Neural cell (in vitro differentiated cells): ENCODE results near the gene ATXN7L1. TPM values are rescaled to one million over a fixed set of nuclear protein-coding genes. Genes with fewer than 3 reads are reported as not detected.

Experiments
- H2AFZ ChIP-seq: fragments of 200-600, 300-800 bp; sonication (generic), shearing (Covaris generic); 2 replicates; pipeline ENCODE4 v1.6.0; 2014; ENCODE audit warnings: low read depth, mild to moderate bottlenecking, antibody characterized with exemption, low read length, moderate library complexity
- H3F3A ChIP-seq: fragments of 200-600 bp; shearing (Covaris generic); 2 replicates; pipeline ENCODE4 v1.6.1; 2016; ENCODE audit warnings: mild to moderate bottlenecking, moderate library complexity, mixed read lengths, antibody characterized with exemption, low read length; ENCODE audit not compliant: insufficient read depth, poor library complexity, severe bottlenecking
- H3K27ac ChIP-seq: fragments of 200-600, 300-800 bp; sonication (generic), shearing (Covaris generic); 2 replicates; pipeline ENCODE4 v1.5.1; 2014; ENCODE audit warnings: mild to moderate bottlenecking, low read length, moderate library complexity
- H3K27me3 ChIP-seq: fragments of 300-800, 200-600 bp; sonication (generic), shearing (Covaris generic); 2 replicates; pipeline ENCODE4 v1.6.0; 2014; ENCODE audit warnings: mild to moderate bottlenecking, low read depth, low read length, moderate library complexity; ENCODE audit not compliant: insufficient read depth
- H3K36me3 ChIP-seq: fragments of 300-800, 200-600 bp; sonication (generic), shearing (Covaris generic); 2 replicates; pipeline ENCODE4 v1.5.1; 2014; ENCODE audit warnings: mild to moderate bottlenecking, antibody characterized with exemption, low read length, moderate library complexity; ENCODE audit not compliant: insufficient read depth
- H3K4me2 ChIP-seq: fragments of 300-800, 200-600 bp; sonication (generic), shearing (Covaris generic); 2 replicates; pipeline ENCODE4 v1.6.0; 2014; ENCODE audit warnings: mild to moderate bottlenecking, low read length
- H3K4me3 ChIP-seq: fragments of 300-800, 200-600 bp; sonication (generic), shearing (Covaris generic); 2 replicates; pipeline ENCODE4 v1.5.1; 2014; ENCODE audit warnings: mild to moderate bottlenecking, low read length, moderate library complexity
- H3K79me2 ChIP-seq: fragments of 200-600 bp; shearing (Covaris generic); replicated peaks from 2 replicates; pipeline ENCODE4 v1.6.0; 2014; ENCODE audit warnings: mild to moderate bottlenecking, low read length, moderate library complexity; ENCODE audit not compliant: insufficient read depth
- H3K9ac ChIP-seq: fragments of 300-800, 200-600 bp; sonication (generic), shearing (Covaris generic); 2 replicates; pipeline ENCODE4 v1.6.1; 2016; ENCODE audit warnings: mild to moderate bottlenecking, low read length, mixed read lengths
- H3K9me2 ChIP-seq: fragments of 200-600 bp; shearing (Covaris generic); 2 replicates; pipeline ENCODE4 v1.6.1; 2016; ENCODE audit warnings: mild to moderate bottlenecking, low read length, mixed read lengths; ENCODE audit not compliant: insufficient read depth
- H3K9me3 ChIP-seq: fragments of 200-600, 300-800 bp; sonication (generic), shearing (Covaris generic); 2 replicates; pipeline ENCODE4 v1.6.1; 2016; ENCODE audit warnings: mild to moderate bottlenecking, mixed run types, low read length, moderate library complexity, mixed read lengths
- H4K20me1 ChIP-seq: fragments of 200-600 bp; shearing (Covaris generic); 2 replicates; pipeline ENCODE4 v1.6.1; 2016; ENCODE audit warnings: mild to moderate bottlenecking, mixed run types; ENCODE audit not compliant: insufficient read depth
- CTCF ChIP-seq: fragments of 450-650 bp; IDR thresholded peaks from 2 replicates; pipeline ENCODE4 v1.5.1; 2014; ENCODE audit warnings: antibody characterized with exemption, mild to moderate bottlenecking, moderate library complexity; ENCODE audit not compliant: poor library complexity, severe bottlenecking
- EP300 ChIP-seq: fragments of 450-650 bp; conservative IDR thresholded peaks from 2 replicates; pipeline ENCODE4 v1.6.1; 2014; ENCODE audit warnings: antibody characterized with exemption, mild to moderate bottlenecking, moderate library complexity; ENCODE audit not compliant: poor library complexity, severe bottlenecking
- EZH2 ChIP-seq: fragments of 200-600, 300-800 bp; shearing (Covaris generic), sonication (generic); IDR thresholded peaks from 2 replicates; pipeline ENCODE4 v1.6.1; 2014; ENCODE audit warnings: antibody characterized with exemption, low read length, borderline replicate concordance, mild to moderate bottlenecking; ENCODE audit not compliant: insufficient read depth, poor library complexity, severe bottlenecking
- MXI1 ChIP-seq: fragments of 450-650 bp; conservative IDR thresholded peaks from 2 replicates; pipeline ENCODE4 v1.6.1; 2014; ENCODE audit warnings: antibody characterized with exemption, mild to moderate bottlenecking; ENCODE audit not compliant: poor library complexity, severe bottlenecking
- POLR2AphosphoS5 ChIP-seq: IDR thresholded peaks from 2 replicates; pipeline ENCODE4 v1.6.1; 2012
- RAD21 ChIP-seq: fragments of 450-650 bp; conservative IDR thresholded peaks from 2 replicates; pipeline ENCODE4 v1.6.1; 2014; ENCODE audit warnings: antibody characterized with exemption, mild to moderate bottlenecking, moderate library complexity
- REST ChIP-seq: IDR thresholded peaks from 2 replicates; pipeline ENCODE4 v1.6.1; 2012; ENCODE audit warnings: borderline replicate concordance
- SMC3 ChIP-seq: fragments of 450-650 bp; conservative IDR thresholded peaks from 2 replicates; pipeline ENCODE4 v1.6.1; 2014; ENCODE audit warnings: antibody characterized with exemption, mild to moderate bottlenecking, moderate library complexity; ENCODE audit not compliant: poor library complexity
- TAF1 ChIP-seq: IDR thresholded peaks from 2 replicates; pipeline ENCODE4 v1.6.1; 2012; ENCODE audit warnings: low read depth
- polyA plus RNA-seq: library from polyadenylated mRNA; depleted of rRNA; stranded (reverse); fragments of >200 nt; gene quantifications from 2 replicates; pipeline ENCODE4 v1.2.3, GENCODE V29; 2014

ATXN7L1 gene
- polyA plus RNA-seq, 1 donor from 2014 or later: 4.3 TPM

DNA sequence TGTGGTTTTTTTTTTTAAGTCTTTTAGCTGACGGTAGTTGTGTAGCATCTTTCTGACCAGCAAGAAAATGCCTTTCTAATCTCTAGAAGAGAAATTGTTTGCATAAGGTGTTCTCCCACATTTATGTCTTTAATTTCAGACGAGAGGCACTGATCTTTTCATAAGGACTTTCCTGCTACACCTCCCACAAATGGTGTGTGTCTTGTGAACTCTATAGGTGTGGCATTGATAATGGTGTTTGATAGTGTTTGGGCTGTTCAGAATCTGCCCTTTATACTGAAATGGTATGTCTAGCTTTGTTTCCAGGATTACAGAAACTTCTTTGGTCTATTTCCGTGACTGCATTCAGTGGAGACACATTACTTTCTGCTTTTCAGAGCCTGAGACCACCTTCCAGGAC is 21.6 kb upstream of the ATXN7L1 start:
- H3K4me3 ChIP-seq: no peak overlapping the region
- no peaks in the 10 kb centered on the region for H3K9me2 ChIP-seq
- H3K27me3 ChIP-seq: no peaks in the 10 kb centered on the region
- H4K20me1 ChIP-seq: no peaks in the 10 kb centered on the region
- H3K27ac ChIP-seq: no peak overlapping the region
- no peak overlapping the region for H3K4me2 ChIP-seq
- no peak for TF ChIP-seq SMC3
- TF ChIP-seq EP300: no peak
- no peak for TF ChIP-seq REST
- no peak for TF ChIP-seq TAF1
- no peak for TF ChIP-seq MXI1
- no peak for TF ChIP-seq CTCF
- TF ChIP-seq POLR2AphosphoS5: no peak
- TF ChIP-seq EZH2: no peak
- TF ChIP-seq RAD21: no peak
- H3F3A ChIP-seq: no peaks in the 10 kb centered on the region
- H2AFZ ChIP-seq: no peak overlapping the region
- no peaks in the 10 kb centered on the region for H3K36me3 ChIP-seq
- no peaks in the 10 kb centered on the region for H3K9me3 ChIP-seq
- no peak overlapping the region for H3K9ac ChIP-seq
- no peaks in the 10 kb centered on the region for H3K79me2 ChIP-seq

GRCh38 chr7:105896407-105896911 is 20.1 kb upstream of the ATXN7L1 start:
- TF ChIP-seq REST (no peak), POLR2AphosphoS5 (no peak), EZH2 (no peak), RAD21 (no peak), CTCF (no peak), SMC3 (no peak), MXI1 (no peak), TAF1 (no peak), EP300 (no peak)
- Histone ChIP-seq H3K27ac (no peak overlapping the region), H3K36me3 (no peaks in the 10 kb centered on the region), H3K4me3 (no peak overlapping the region), H3F3A (no peaks in the 10 kb centered on the region), H3K9me3 (no peaks in the 10 kb centered on the region), H3K9ac (no peak overlapping the region), H2AFZ (no peak overlapping the region), H3K27me3 (no peaks in the 10 kb centered on the region), H3K9me2 (no peaks in the 10 kb centered on the region), H3K79me2 (no peaks in the 10 kb centered on the region), H3K4me2 (no peak overlapping the region), H4K20me1 (no peaks in the 10 kb centered on the region)
